CD4-positive, alpha-beta T cell treated with Interleukin-12 subunit alpha and Interleukin-12 subunit beta, for 1 hour (primary cell): Measurements from ENCODE around the gene EEF1G.
"Not testable (repeated sequence)": the region's sequence is repeated elsewhere in the genome, so short reads cannot be mapped to it uniquely, and the experiment has no call there.

Experiments
- DNase-seq: peaks from one replicate; pipeline ENCODE4 v3.0.0-alpha.2; 2020

EEF1G gene

DNA sequence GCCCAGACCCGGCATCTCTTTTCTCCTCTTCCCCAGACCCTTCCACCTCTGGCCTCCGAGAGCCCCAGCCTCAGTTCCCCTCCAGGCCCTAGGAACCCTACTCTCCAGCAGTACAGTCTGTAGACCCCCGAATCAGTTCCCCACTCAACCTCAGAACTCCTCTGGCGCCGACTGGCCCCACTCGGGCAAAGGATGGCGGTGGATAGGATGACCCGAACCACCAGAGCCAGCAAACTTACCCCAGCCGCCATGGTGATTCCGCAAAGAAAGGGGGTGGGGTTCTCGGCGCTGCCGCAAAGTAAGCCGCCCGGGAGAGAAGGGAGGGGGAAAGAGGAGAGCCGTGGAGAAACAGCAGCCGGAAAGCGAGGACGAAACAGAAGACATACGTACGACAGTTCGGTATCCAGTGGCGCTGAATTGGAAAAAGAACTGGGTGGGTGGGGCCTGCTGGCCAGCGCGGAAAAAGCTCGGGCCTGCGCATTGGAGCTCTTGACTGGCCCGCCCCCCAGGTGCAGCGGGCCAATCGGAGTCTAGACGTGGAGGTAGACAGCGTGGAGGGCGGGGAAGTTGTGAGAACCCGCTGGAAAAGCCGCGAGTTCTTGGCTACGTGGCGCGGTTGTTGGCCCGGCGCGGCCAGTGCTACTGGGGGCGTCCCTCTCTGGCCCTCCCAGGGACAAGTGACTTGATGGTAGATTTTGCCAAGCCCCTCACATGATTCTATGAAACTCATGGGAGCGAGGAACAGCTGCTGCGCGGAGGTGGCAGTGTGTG is at the start of gene EEF1G:
TSS of gene EEF1G (minus strand) at position 300 of the 771 bp plus-strand sequence. CDS start at position 251, 49 bp downstream.
- peak; percentile 99 for DNase-seq

- peak; percentile 17 for DNase-seq
Measured at GRCh38 chr11:62622476-62623089, 48.9 kb upstream of the EEF1G start.

DNA sequence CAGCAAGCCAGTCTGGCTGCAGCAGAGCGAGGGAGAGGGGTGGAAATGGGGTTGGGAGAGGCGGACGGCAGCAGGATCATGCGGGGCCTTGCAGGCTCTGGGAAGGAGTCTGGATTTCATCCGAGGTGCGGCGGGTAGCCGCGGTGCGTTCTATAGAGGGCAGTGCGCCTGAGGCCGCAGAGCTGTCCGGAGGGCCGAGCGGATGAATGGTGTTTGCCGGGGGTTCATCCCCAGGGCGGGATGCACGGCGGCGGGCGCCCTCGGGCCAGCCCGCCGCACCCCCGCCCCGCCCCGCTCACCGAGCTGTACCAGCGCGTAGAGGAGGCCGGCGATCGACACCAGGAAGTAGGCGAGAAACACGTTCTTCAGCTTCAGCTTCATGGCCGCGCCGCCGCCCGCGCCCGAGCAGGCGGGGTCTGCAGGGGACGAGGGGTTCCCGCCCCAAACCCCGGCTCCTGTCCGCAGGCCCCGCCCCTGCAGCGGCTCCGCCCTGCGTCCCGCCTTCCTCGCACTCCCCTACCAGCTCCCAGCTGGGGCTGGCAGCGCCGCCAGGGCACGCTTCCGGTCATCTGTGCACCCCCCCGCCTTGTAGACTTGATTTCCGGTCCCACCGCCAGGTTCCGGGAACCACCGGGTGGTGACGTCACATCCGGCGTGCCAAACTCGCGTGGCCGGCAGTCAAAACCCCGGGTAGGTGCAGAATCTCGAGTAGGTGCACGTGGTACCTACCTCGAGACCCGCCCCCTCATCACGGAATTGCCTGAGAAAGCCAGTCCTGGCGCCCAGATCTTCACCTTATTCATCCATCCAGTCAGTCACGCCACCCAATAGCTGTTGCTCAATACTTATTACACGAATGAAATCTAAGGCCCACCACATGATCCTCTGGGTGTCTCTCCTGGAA is 48.1 kb upstream of the EEF1G start, which contains the start of gene B3GAT3:
TSS of gene B3GAT3 (minus strand) at position 420 of the 904 bp plus-strand sequence. CDS start at position 381, 39 bp downstream.
- peak; percentile 99 for DNase-seq

- no peak for DNase-seq
Measured at GRCh38 chr11:62621027-62621566, 47.4 kb upstream of the EEF1G start.

- DNase-seq, result not testable (repeated sequence)
Measured at GRCh38 chr11:62616957-62617356, 43.3 kb upstream of the EEF1G start.

DNA sequence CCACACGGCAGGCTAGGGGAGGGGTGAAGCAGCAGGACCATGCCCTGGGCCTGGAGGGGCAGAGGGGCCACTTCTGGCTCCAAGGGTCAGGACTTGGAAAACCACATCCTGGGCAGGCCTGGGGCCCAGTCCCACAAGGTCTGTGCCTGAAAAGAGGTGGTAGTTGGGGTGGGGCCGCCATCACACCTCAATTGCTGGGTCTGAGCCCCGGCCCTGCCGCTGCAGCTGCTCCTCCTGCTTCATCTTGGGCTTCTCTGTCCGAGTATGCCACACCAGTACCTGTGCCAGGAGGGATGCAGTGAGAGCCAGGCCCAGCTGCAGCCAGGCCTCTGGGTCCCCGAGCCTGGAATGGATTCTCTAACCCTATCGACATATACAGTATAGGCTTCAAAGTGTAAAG is 41.8 kb upstream of the EEF1G start:
- DNase-seq, result no peak

DNA sequence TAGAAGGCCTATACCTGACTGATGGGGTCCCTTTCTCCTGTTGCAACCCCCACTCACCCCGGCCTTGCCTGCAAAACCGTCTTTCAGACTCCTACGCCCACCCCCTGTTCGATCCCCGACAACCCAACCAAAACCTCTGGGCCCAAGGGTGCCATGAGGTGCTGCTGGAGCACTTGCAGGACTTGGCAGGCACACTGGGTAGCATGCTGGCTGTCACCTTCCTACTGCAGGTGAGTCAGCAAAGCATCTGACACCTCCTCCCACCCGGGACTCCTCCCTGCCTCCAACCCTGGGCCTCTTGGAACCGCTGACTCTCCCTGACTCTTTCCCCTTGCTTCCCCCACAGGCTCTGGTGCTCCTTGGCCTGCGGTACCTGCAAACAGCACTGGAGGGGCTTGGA is 40.6 kb upstream of the EEF1G start:
- DNase-seq, result no peak

DNA sequence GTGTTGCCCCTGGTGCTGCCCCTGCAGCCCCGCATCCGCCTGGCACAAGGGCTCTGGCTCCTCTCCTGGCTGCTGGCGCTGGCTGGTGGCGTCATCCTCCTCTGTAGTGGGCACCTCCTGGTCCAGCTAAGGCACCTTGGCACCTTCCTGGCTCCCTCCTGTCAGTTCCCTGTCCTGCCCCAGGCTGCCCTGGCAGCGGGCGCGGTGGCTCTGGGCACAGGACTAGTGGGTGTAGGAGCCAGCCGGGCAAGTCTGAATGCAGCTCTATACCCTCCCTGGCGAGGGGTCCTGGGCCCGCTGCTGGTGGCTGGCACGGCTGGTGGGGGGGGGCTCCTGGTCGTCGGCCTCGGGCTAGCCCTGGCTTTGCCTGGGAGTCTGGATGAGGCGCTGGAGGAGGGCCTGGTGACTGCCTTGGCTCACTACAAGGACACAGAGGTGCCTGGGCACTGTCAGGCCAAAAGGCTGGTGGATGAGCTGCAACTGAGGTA is 39.6 kb upstream of the EEF1G start:
- DNase-seq, result no peak

DNA sequence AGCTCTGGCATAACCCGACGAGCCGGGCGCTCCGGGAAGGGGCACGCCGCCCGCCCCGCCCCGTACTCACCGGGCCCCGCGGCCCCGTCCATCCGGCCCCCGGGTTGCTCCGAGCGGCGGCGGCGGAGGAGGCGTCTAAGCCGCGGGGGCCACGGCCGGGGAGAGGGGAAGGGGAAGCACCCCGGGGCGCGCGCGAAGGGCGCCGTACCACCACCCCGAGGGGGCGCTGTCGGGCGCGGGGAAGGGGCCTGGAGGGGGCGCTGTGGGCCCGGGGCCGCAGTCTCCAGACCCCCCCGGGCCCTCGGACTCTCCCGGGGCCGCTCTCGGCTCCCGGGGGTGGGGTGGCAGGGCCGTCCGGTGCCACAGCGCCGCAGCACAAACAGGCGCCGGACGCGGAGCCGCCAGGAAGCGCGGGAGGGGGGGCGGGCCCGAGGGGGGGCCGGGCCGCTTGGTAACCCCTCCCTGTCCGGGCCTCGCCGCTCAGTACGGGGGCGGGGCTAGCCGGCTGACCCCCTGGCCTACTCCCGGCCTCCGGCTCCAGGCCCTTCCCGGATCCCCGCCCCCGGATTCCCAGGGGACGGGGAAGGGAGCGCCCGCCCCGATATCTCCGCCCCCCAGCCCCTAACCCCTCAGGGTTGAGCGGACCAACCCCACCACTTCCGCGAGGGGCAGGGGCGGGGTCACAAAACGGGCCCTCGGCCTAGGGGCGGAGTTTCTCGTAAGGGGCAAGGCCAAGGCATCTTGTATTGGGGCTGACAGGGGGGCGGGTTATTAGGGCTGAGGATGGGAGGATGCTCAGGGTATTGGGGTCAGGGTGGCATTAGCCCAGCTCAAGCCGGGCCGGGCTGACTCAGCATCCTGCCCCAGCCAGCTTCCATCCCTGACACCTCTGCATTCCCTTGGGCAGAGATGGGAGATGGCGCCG is 38.9 kb upstream of the EEF1G start, which contains the start of the genes EML3 and ROM1:
TSS of gene EML3 (minus strand) at position 410 of the 925 bp plus-strand sequence. CDS start at position 92, 318 bp downstream.
TSS of gene ROM1 (plus strand) at position 892 of the 925 bp plus-strand sequence. CDS start at position 917, 25 bp downstream.
- peak; percentile 93 for DNase-seq

DNA sequence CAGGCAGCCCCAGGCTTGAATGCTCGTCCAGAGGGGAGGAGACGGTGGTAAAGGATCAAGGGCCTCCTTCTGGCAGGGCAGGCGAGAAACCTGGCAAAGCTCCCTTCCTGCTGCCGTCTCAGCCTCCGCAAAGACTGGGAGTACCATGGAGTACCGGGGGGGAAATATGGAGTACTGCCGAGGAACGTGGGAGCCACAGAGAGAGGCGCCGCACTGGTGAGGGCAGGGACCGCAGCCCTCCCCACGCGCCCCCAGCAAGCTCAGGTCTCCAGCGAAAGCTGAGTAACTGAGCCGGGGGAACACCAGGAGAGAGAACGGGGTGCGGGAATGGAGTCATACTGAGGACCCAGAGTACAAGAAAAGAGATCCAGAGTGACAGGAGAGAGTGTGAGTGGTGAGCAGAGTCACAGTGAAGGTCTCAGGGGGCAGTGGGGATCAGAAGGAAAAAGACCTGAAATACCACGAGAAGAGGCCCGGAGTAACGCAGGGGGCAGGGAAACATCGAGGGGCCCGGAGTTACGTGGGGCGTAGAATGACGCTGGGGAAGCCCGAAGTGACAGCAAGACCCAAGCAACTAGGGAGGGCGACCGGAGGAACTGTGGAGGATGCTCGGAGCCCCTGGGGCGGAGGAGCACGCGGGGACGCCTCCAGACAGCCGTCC is 38.1 kb upstream of the EEF1G start:
- DNase-seq, result no peak

DNA sequence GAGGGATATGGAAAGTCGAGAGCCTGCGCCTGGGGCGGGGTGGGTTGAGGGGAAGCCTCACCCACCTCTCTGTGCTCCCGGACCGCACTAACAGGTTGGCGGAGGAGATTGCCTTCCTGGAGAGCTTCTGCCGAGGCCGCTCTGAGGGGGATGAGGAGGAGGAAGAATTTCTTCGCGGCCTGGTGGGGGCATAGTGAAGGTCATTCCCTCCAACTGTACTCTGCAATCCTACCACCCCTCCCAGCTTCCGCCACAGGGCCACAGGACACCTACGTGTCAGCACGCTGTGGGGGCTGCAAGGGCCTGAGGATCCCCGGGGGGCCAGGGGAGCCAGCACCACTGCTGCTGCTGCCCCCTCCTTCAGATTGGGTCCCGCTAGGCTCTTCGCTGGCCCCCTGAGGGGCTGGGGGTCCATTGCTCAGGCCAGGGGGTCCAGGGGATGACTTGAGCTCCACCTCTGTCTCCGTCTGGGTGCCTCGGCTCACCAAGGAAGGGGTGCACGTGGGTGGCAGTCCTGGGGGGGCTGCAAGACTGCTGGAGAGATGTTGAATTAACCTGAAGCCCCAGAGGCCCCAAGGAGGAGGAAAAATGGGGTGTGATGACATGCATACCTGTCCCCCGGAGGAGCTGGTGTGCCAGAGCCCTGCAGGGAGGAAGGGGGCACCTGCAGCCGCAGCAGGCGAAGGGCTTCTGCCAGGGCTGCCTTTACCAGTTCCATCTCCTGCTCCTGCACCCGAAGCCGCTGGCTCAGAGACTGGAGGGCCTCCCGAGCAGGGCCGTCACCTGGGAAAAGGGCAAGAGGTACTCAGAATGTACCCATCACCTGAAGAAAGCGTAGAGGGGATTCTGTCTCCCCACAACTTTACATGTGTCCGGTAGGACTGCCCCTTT is 37.4 kb upstream of the EEF1G start:
- no peak for DNase-seq

DNA sequence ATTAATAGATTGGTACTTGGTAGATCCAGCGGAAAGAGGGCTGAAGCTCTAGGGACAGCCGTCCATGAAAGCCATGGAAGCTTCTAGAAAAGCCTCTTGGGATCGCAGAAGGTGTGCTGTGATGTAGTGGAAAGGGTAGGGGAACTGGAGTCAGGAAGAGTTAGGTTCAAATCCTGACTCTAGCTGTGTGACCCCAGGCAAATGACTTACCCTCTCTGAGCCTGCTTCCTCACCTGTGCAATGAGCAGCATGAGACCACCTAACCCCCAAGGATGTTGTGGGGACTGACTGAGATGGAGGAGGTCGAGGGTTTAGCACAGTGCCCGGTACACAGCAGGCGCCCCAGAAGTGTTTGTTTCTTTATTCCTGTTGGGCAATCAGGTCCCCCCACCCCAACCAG is 36.7 kb upstream of the EEF1G start:
- DNase-seq, result no peak

DNA sequence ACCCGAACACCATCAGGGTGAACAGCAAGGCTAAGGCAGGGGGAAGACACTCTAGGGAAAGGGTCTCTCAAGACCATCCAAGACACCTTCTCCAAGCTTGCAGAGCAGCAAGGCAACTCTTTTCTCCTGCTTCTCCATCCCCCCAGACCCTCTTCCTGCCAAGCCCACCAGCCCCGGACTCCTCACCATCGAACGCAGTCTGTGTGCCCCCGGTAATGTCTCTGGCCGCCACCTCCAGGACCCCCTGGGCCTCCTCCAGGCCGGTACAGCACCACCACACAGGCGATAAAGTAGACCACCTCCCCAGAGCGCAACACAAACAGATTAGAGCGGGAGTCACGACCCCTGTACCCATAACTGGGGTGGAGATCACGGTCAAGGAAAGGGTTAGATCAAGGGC is 35.1 kb upstream of the EEF1G start:
- DNase-seq, result no peak

GRCh38 chr11:62607714-62608113 is 34.0 kb upstream of the EEF1G start:
- no peak for DNase-seq

DNA sequence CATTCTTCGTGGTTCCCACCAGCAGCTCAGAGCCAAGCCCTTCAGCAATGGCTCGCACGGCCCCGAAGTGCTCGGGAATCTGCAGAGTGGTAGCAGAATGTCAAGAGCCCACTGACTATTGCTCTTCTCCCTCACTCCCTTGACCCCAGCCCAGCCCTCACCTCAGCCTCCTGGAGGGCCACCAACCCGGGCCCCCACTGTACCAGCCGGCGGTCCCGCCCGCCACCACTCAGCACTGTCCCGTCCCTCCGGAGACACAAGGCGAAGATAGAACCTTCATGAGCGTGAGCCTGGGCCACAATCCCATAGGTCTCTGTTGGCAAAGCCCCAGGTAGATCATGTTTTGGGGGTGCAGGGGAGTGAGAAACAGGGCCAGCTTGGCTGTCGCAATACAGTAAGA is 32.2 kb upstream of the EEF1G start:
- DNase-seq, result no peak

- no peak for DNase-seq
Measured at GRCh38 chr11:62605467-62605866, 31.8 kb upstream of the EEF1G start.

GRCh38 chr11:62604460-62605120 is 30.9 kb upstream of the EEF1G start:
- DNase-seq, result no peak

DNA sequence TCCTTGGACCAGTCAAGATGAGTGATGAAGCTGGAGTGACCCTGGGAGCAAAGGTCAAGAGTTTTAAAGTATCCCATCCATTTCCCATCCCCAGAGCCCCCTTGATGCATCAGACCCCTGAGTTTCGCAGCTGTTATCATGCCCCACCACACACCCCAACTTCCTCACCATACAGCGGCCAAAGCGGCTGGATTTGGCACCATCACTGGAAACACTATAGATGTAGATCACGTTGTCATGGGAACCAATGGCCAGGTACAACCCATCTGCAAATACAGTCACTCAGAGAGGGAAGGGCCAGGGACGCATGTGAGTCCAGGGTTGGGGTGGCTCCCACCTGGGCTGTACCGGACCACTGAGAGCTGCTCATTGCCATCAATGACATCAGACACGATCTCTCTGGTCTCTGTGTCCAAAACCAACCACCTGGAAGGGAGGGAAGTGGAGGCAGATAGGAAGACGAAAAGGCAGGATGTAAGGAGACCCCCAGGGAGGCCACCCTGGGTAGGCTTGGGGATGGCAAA is 30.1 kb upstream of the EEF1G start:
- no peak for DNase-seq

DNA sequence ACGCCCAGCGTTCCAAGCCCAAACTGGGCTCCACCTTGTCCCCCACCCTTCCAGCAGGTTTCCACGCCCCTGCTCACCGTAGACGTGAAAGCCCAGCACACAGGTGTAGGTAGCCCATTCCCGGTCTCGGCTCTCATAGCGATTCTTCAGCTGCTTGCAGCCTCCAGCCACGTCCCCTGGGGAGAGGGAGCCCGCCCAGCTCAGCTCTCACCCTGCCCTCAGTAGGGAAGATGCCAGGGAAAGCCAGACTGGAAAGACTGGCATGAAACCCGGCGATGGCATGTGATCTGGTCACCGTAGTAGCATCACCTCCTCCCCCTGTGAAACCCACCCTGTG is 29.3 kb upstream of the EEF1G start:
- no peak for DNase-seq
